HepG2 (cell line): Measurements from ENCODE around the gene OGFR.

ENCODE experiments used
- ARNT ChIP-seq: fragments of 450-650 bp; IDR thresholded peaks from 2 replicates; pipeline ENCODE4 v1.6.1; 2017
- CREB3 ChIP-seq: sonication (generic); formaldehyde crosslinking; IDR thresholded peaks from 2 replicates; pipeline ENCODE4 v1.5.0; 2020; ENCODE audit warnings: missing genetic modification reagents
- CTCF ChIP-seq: sonication (generic); formaldehyde crosslinking; IDR thresholded peaks from 2 replicates; pipeline ENCODE4 v1.5.0; 2020; ENCODE audit warnings: mild to moderate bottlenecking, missing genetic modification reagents, moderate library complexity
- HDAC2 ChIP-seq: sonication (generic); formaldehyde crosslinking; IDR thresholded peaks from 2 replicates; pipeline ENCODE4 v1.4.0; 2020; ENCODE audit warnings: missing genetic modification reagents
- JUND ChIP-seq: sonication (generic); formaldehyde crosslinking; IDR thresholded peaks from 2 replicates; pipeline ENCODE4 v1.8.0; 2022; ENCODE audit warnings: mild to moderate bottlenecking, missing genetic modification reagents
- NPAS2 ChIP-seq: sonication (generic); formaldehyde crosslinking; IDR thresholded peaks from 2 replicates; pipeline ENCODE4 v1.8.0; 2022; ENCODE audit warnings: mild to moderate bottlenecking, missing genetic modification reagents, borderline replicate concordance
- NR1H2 ChIP-seq: sonication (generic); formaldehyde crosslinking; IDR thresholded peaks from 2 replicates; pipeline ENCODE4 v1.8.1; 2022; ENCODE audit warnings: low read depth, missing genetic modification reagents, borderline replicate concordance
- REST ChIP-seq, 2 experiments: IDR thresholded peaks; 2 replicates each; pipeline ENCODE4 v1.6.1; 2011 to 2012; ENCODE audit warnings: low read length in 2 of 2, borderline replicate concordance in 1 of 2, low read depth in 1 of 2, mild to moderate bottlenecking in 1 of 2, moderate library complexity in 1 of 2
- TEAD2 ChIP-seq: sonication (generic); formaldehyde crosslinking; IDR thresholded peaks from 2 replicates; pipeline ENCODE4 v1.9.0; 2021; ENCODE audit warnings: missing genetic modification reagents
- ZBTB49 ChIP-seq: sonication (generic); formaldehyde crosslinking; IDR thresholded peaks from 2 replicates; pipeline ENCODE4 v1.4.0; 2020; ENCODE audit warnings: missing genetic modification reagents, borderline replicate concordance
- ZNF609 ChIP-seq: sonication (generic); formaldehyde crosslinking; IDR thresholded peaks from 2 replicates; pipeline ENCODE4 v1.4.0; 2020; ENCODE audit warnings: mild to moderate bottlenecking, missing genetic modification reagents, borderline replicate concordance

- no peak for TF ChIP-seq REST (IDR thresholded peaks at IDR 0.05; ENCODE audit: borderline replicate concordance in 1 of 2, low read depth in 1 of 2, low read length in 2 of 2)
- TF ChIP-seq JUND (CRISPR knock-in tag) = no peak
- no peak for TF ChIP-seq ZBTB49 (CRISPR knock-in tag)
- TF ChIP-seq CREB3 = no peak
- TF ChIP-seq HDAC2 (CRISPR knock-in tag) = no peak
- no peak for TF ChIP-seq NPAS2
- no peak for TF ChIP-seq ZNF609
- no peak for TF ChIP-seq CTCF (CRISPR knock-in tag)
- no peak for TF ChIP-seq TEAD2 (CRISPR knock-in tag)
- no peak for TF ChIP-seq ARNT
- TF ChIP-seq NR1H2 (CRISPR knock-in tag) = no peak
These were observed 20.8 kb downstream of the OGFR start for GRCh38 chr20:62825333-62825985.
